Gastroesophageal sphincter (tissue), 3 donors: ENCODE results near the gene JMJD8.

Experiments used
- CTCF ChIP-seq, 4 experiments: fragments of 200-600 bp in 2 of 4; fragments of 450-650 bp in 2 of 4; sonication (generic) in 1 of 4; IDR thresholded peaks; one replicate each; pipeline ENCODE4 v1.5.1; 2017 to 2019; ENCODE audit warnings: antibody characterized with exemption in 4 of 4, mild to moderate bottlenecking in 2 of 4, moderate library complexity in 2 of 4
- EP300 ChIP-seq: sonication (generic); formaldehyde crosslinking; IDR thresholded peaks from one replicate; pipeline ENCODE4 v1.6.1; 2017; ENCODE audit warnings: antibody characterized with exemption, mild to moderate bottlenecking
- POLR2AphosphoS5 ChIP-seq: sonication (generic); formaldehyde crosslinking; IDR thresholded peaks from one replicate; pipeline ENCODE4 v1.6.1; 2017; ENCODE audit warnings: antibody characterized with exemption

- TF ChIP-seq POLR2AphosphoS5 (no peak), CTCF (IDR thresholded peaks at IDR 0.05) (no peak), EP300 (no peak)
Observed at GRCh38 chr16:684961-685696, 995 bp upstream of the JMJD8 start.
